Heart left ventricle (tissue), 13 donors: ENCODE results near the gene B4GALNT3.

ENCODE experiments used
- POLR2A ChIP-seq, 2 donors: fragments of 450-650 bp; IDR thresholded peaks; one replicate each; pipeline ENCODE4 v1.6.1; 2017; ENCODE audit warnings: antibody characterized with exemption in 2 of 2, mild to moderate bottlenecking in 2 of 2, moderate library complexity in 2 of 2
- TF ChIP-seq, protein P1 (sequence below), 12 donors: fragments of 200-600 bp; sonication (generic) in 4 of 12; IDR thresholded peaks; one replicate each; pipeline versions ENCODE4 v1.5.0 to v1.8.0; 2018 to 2022; ENCODE audit warnings: antibody characterized with exemption in 12 of 12, mild to moderate bottlenecking in 5 of 12
- donor health status: ischemic (EF 13 %, LVEDD 7.1; RV severe dilation, severe dysfunction).
- donor health status: DM: no; HTN: yes; CAD: no.
- donor health status: DM: no; HTN: no; CAD: no.
- donor health status: ischemic (EF 25% LVEDD 6.9; RV normal size, moderate dysfunction).
- donor health status: ischemic (EF 25% LVEDD 5.7; RV mildly dilated, moderate dysfunction).
- donor health status: ischemic (EF 35%, LVEDD 5.7; RV mildly dilated, moderate dysfunction).
- donor health status: nonischemic (EF 11% LVEDD 7.7; RV severe dilation, severe dysfunction).
- donor health status: DM: yes; HTN: yes; CAD: no.
- donor health status: PGD.
- donor health status: ischemic (EF 29% LVEDD 5.4; RV normal size, mild dysfunction).
- donor health status: nonischemic (EF 23%, LVEDD 6.1; RV moderate dilation, normal function).

DNA sequence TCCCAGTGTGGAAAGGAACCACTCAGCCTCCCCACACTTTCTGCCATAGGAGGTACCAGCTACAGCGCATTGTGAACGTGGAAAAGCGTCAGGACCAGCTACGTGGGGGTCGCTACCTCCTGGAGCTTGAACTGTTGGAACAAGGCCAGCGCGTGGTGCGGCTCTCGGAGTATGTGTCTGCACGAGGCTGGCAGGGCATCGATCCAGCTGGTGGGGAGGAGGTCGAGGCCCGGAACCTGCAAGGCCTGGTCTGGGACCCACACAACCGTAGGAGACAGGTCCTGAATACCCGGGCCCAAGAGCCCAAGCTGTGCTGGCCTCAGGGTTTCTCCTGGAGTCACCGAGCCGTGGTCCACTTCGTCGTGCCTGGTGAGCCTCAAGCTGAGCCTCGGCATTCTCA is 96.8 kb downstream of the B4GALNT3 start:
- TF ChIP-seq, protein P1, sequence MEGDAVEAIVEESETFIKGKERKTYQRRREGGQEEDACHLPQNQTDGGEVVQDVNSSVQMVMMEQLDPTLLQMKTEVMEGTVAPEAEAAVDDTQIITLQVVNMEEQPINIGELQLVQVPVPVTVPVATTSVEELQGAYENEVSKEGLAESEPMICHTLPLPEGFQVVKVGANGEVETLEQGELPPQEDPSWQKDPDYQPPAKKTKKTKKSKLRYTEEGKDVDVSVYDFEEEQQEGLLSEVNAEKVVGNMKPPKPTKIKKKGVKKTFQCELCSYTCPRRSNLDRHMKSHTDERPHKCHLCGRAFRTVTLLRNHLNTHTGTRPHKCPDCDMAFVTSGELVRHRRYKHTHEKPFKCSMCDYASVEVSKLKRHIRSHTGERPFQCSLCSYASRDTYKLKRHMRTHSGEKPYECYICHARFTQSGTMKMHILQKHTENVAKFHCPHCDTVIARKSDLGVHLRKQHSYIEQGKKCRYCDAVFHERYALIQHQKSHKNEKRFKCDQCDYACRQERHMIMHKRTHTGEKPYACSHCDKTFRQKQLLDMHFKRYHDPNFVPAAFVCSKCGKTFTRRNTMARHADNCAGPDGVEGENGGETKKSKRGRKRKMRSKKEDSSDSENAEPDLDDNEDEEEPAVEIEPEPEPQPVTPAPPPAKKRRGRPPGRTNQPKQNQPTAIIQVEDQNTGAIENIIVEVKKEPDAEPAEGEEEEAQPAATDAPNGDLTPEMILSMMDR (IDR thresholded peaks at IDR 0.05), result no peak
- no peak for TF ChIP-seq POLR2A (IDR thresholded peaks at IDR 0.05)
